OCI-M2 (cell line): ENCODE data around the gene MED9.
"Not testable (repeated sequence)": the region's sequence is repeated elsewhere in the genome, so short reads cannot be mapped to it uniquely, and the experiment has no call there.

Experiments used
- DNase-seq: peaks from one replicate; lab custom pipeline; 2025; ENCODE audit not compliant: unreplicated experiment; lab: John Stamatoyannopoulos, UW

The MED9 gene

GRCh38 chr17:17454700-17455099, 22.1 kb upstream of the MED9 start:
- DNase-seq, result not testable (repeated sequence)

- DNase-seq, result no peak
These were observed 21.6 kb upstream of the MED9 start for GRCh38 chr17:17455173-17455572.

GRCh38 chr17:17456251-17456650, 20.5 kb upstream of the MED9 start:
- DNase-seq, result no peak

GRCh38 chr17:17457680-17458079, 19.1 kb upstream of the MED9 start:
- DNase-seq, result no peak

- no peak for DNase-seq
These were observed 16.8 kb upstream of the MED9 start for GRCh38 chr17:17460038-17460437.

GRCh38 chr17:17462048-17462824, 14.6 kb upstream of the MED9 start:
- DNase-seq, result no peak

- DNase-seq, result no peak
These were observed 13.0 kb upstream of the MED9 start for GRCh38 chr17:17463821-17464220.

- not testable (repeated sequence) for DNase-seq
These were observed 10.9 kb upstream of the MED9 start for GRCh38 chr17:17465878-17466277.

- no peak for DNase-seq
These were observed 10.3 kb upstream of the MED9 start for GRCh38 chr17:17466511-17466910.

GRCh38 chr17:17467016-17467415, 9.8 kb upstream of the MED9 start:
- no peak for DNase-seq

GRCh38 chr17:17467720-17468119, 9.1 kb upstream of the MED9 start:
- no peak for DNase-seq

GRCh38 chr17:17468217-17469010, 8.4 kb upstream of the MED9 start:
- no peak for DNase-seq

- DNase-seq, result no peak
These were observed 7.4 kb upstream of the MED9 start for GRCh38 chr17:17469358-17469757.

- no peak for DNase-seq
These were observed 6.8 kb upstream of the MED9 start for GRCh38 chr17:17469996-17470395.

GRCh38 chr17:17472333-17472920, 4.4 kb upstream of the MED9 start:
- no peak for DNase-seq

- DNase-seq, result no peak
These were observed 2.5 kb upstream of the MED9 start for GRCh38 chr17:17474341-17474740.

GRCh38 chr17:17479209-17479608, 2.4 kb downstream of the MED9 start:
- DNase-seq, result no peak

GRCh38 chr17:17480593-17481148, 3.9 kb downstream of the MED9 start:
- DNase-seq, result no peak

GRCh38 chr17:17481860-17482259, 5.1 kb downstream of the MED9 start:
- no peak for DNase-seq

GRCh38 chr17:17484451-17484899, 7.7 kb downstream of the MED9 start:
- no peak for DNase-seq

- DNase-seq, result no peak
These were observed 8.6 kb downstream of the MED9 start for GRCh38 chr17:17485420-17485819.

- DNase-seq, result not testable (repeated sequence)
These were observed 9.6 kb downstream of the MED9 start for GRCh38 chr17:17486416-17486815.
